B cell (primary cell): ENCODE results near the gene PNMA8B. TPM values are rescaled to one million over a fixed set of nuclear protein-coding genes. Genes with fewer than 3 reads are reported as not detected.

Experiments used
- ATAC-seq: fragments of 200-7000 bp; cut with Tn5 transposase; one replicate; pipeline ENCODE4 v1.10.0; 2021; ENCODE audit warnings: low read depth, mild to moderate bottlenecking, moderate number of reproducible peaks, moderate library complexity
- CTCF ChIA-PET: fragments of 350-600 bp; sonication (Branson Sonifier 250); formaldehyde crosslinking; loops from one replicate; lab custom pipeline; 2021; ENCODE audit warnings: antibody characterized with exemption, inconsistent platforms; lab: Charles Lee
- POLR2A ChIA-PET: fragments of 350-600 bp; sonication (Branson Sonifier 250); formaldehyde crosslinking; loops from one replicate; lab custom pipeline; 2021; ENCODE audit warnings: antibody characterized with exemption; lab: Charles Lee
- DNase-seq: peaks from one replicate; pipeline ENCODE4 v3.0.0; 2013
- H2AFZ ChIP-seq: 2 replicates; pipeline ENCODE4 v1.6.1; 2012; ENCODE audit warnings: mild to moderate bottlenecking, low read depth, low read length; ENCODE audit not compliant: insufficient read depth, poor library complexity, severe bottlenecking
- H3K27ac ChIP-seq, 2 donors: 1 replicate in 1 of 2; 2 replicates in 1 of 2; pipeline ENCODE4 v1.5.1; 2012 to 2013; ENCODE audit warnings: low read length in 2 of 2, mild to moderate bottlenecking in 2 of 2, moderate library complexity in 1 of 2
- H3K27me3 ChIP-seq, 4 experiments: fragments of 200-600 bp in 1 of 4; sonication (generic) in 1 of 4; replicated peaks in 1 of 4; 1 replicate in 2 of 4; 2 replicates in 2 of 4; pipeline versions ENCODE4 v1.6.1 to v1.7.0; 2013 to 2016; ENCODE audit warnings: low read length in 3 of 4, mild to moderate bottlenecking in 2 of 4, mixed read lengths in 1 of 4, moderate library complexity in 1 of 4; ENCODE audit not compliant: insufficient read depth in 4 of 4, control insufficient read depth in 3 of 4; ENCODE audit errors: control extremely low read depth in 1 of 4
- H3K36me3 ChIP-seq, 2 experiments: replicated peaks in 1 of 2; 1 replicate in 1 of 2; 2 replicates in 1 of 2; pipeline versions ENCODE4 v1.6.1 to v1.7.1; 2013; ENCODE audit warnings: low read length in 1 of 2; ENCODE audit not compliant: insufficient read depth in 2 of 2, control insufficient read depth in 1 of 2; ENCODE audit errors: control extremely low read depth in 1 of 2, extremely low read depth in 1 of 2
- H3K4me1 ChIP-seq, 2 donors: fragments of 200-600 bp in 1 of 2; sonication (generic) in 1 of 2; 1 replicate in 1 of 2; 2 replicates in 1 of 2; pipeline versions ENCODE4 v1.5.1 to v1.6.1; 2013 to 2017; ENCODE audit warnings: low read length in 2 of 2; ENCODE audit not compliant: control insufficient read depth in 2 of 2, insufficient read depth in 2 of 2
- H3K4me2 ChIP-seq: replicated peaks from 2 replicates; pipeline ENCODE3; 2012; ENCODE audit warnings: mild to moderate bottlenecking, low read depth, low read length; ENCODE audit not compliant: poor library complexity, severe bottlenecking
- H3K4me3 ChIP-seq, 5 experiments: fragments of 200-600 bp in 1 of 5; sonication (generic) in 1 of 5; 1 replicate in 3 of 5; 2 replicates in 2 of 5; pipeline versions ENCODE4 v1.5.1 to v1.7.0; 2011 to 2016; ENCODE audit warnings: low read length in 4 of 5, mild to moderate bottlenecking in 4 of 5, low read depth in 2 of 5, control low read depth in 1 of 5, moderate library complexity in 1 of 5; ENCODE audit not compliant: insufficient read depth in 1 of 5; ENCODE audit errors: control extremely low read depth in 1 of 5, extremely low read depth in 1 of 5
- H3K79me2 ChIP-seq: fragments of 200-600 bp; sonication (generic); one replicate; pipeline ENCODE4 v1.6.0; 2016; ENCODE audit warnings: low read length; ENCODE audit not compliant: control insufficient read depth, insufficient read depth
- H3K9ac ChIP-seq: fragments of 200-600 bp; sonication (generic); 2 replicates; pipeline ENCODE4 v1.6.1; 2017; ENCODE audit warnings: mild to moderate bottlenecking, low read length, moderate library complexity
- H3K9me3 ChIP-seq, 3 donors: one replicate each; pipeline versions ENCODE4 v1.6.1 to v1.7.1; 2013; ENCODE audit warnings: low read length in 2 of 3; ENCODE audit not compliant: control insufficient read depth in 2 of 3, insufficient read depth in 1 of 3; ENCODE audit errors: control extremely low read depth in 1 of 3
- H4K20me1 ChIP-seq: 2 replicates; pipeline ENCODE4 v1.6.0; 2012; ENCODE audit warnings: mild to moderate bottlenecking, low read length; ENCODE audit not compliant: insufficient read depth, control insufficient read depth, poor library complexity, severe bottlenecking
- H3K27ac Mint-ChIP-seq: one replicate; pipeline ENCODE4 v1.8.0; 2021; ENCODE audit warnings: mixed read lengths
- H3K27me3 Mint-ChIP-seq: one replicate; pipeline ENCODE4 v1.8.0; 2021; ENCODE audit warnings: mixed read lengths
- H3K4me1 Mint-ChIP-seq: one replicate; pipeline ENCODE4 v1.8.0; 2021; ENCODE audit warnings: mixed read lengths
- H3K4me3 Mint-ChIP-seq: one replicate; pipeline ENCODE4 v1.8.0; 2021; ENCODE audit warnings: mixed read lengths
- H3K9me3 Mint-ChIP-seq: one replicate; pipeline ENCODE4 v1.8.0; 2022; ENCODE audit warnings: mixed read lengths; ENCODE audit not compliant: insufficient read depth
- CTCF ChIP-seq: fragments of 200-600 bp; IDR thresholded peaks from one replicate; pipeline ENCODE4 v1.8.0; 2022; ENCODE audit warnings: antibody characterized with exemption, mild to moderate bottlenecking
- EZH2 ChIP-seq: IDR thresholded peaks from 2 replicates; pipeline ENCODE4 v1.6.1; 2012; ENCODE audit warnings: borderline replicate concordance, low read depth, mild to moderate bottlenecking, moderate library complexity, low read length; ENCODE audit not compliant: insufficient read depth, poor library complexity, severe bottlenecking
- WGBS: methylation state at CpG from one replicate; pipeline ENCODE4 v1.1.5; 2013; ENCODE audit warnings: missing lambda C conversion rate; ENCODE audit not compliant: insufficient coverage; 5-methylcytosine and 5-hydroxymethylcytosine counted together
- intact Hi-C: fragments of 100-400 bp; cut with micrococcal nuclease; formaldehyde crosslinking; loops from one replicate; pipeline ENCODE4 v1.10.0; 2022
- polyA plus RNA-seq: library from polyadenylated mRNA; depleted of rRNA; stranded (reverse); fragments of >200 nt; gene quantifications from 2 replicates; pipeline ENCODE4 v1.2.3, GENCODE V29; 2012
- total RNA-seq, 2 donors: library from RNA; stranded (reverse); fragments of 120-200 nt in 1 of 2; gene quantifications; 1 replicate in 1 of 2; 2 replicates in 1 of 2; pipeline versions ENCODE4 v1.2.3 to v1.2.4, GENCODE V29; 2013 to 2022

The PNMA8B gene
- total and polyA plus RNA-seq, 2 donors (not counting 1 experiment from before 2014, with no cell fraction given) = 0.10 to 0.32 TPM

- Histone ChIP-seq H3K9me3 (no peaks in the 10 kb centered on the region), H3K4me1 (no peaks in the 10 kb centered on the region), H3K79me2 (no peaks in the 10 kb centered on the region), H3K4me3 (no peak overlapping the region), H4K20me1 (no peaks in the 10 kb centered on the region), H3K9ac (no peak overlapping the region), H3K27me3 (peaks cover 0 to 4% (median 0%) of the 10 kb centered on the region in 4 experiments), H2AFZ (no peak overlapping the region), H3K27ac (no peak overlapping the region), H3K36me3 (no peaks in the 10 kb centered on the region), H3K4me2 (no peak overlapping the region)
- 70% methylated on average over 9 of the region's 19 CpGs for WGBS
- POLR2A ChIA-PET = interaction anchor here (0.6 kb wide), 1 partner anchor 749 kb away, joined by 4 read pairs; no protein-coding TSS in a partner anchor
- Mint-ChIP-seq H3K9me3 (no peaks in the 10 kb centered on the region), H3K27me3 (peaks cover 4% of the 10 kb centered on the region), H3K4me1 (no peaks in the 10 kb centered on the region), H3K27ac (no peak overlapping the region), H3K4me3 (no peak overlapping the region)
- CTCF ChIA-PET = interaction anchor here (0.5 to 10.1 kb wide), 14 partner anchors 12 to 1308 kb away, joined by 3 to 130 read pairs (median 4); partner anchors contain the start of gene DACT3
- intact Hi-C loops = no loop called here
- peak; percentile 73 for DNase-seq
- TF ChIP-seq CTCF = peak; percentile 98
- TF ChIP-seq EZH2 = no peak
- ATAC-seq = peak; percentile 73
Observed at GRCh38 chr19:46537136-46538097, 41.8 kb upstream of the PNMA8B start.

- H3K27ac ChIP-seq = no peak overlapping the region
- H3K27me3 ChIP-seq = peaks cover 0 to 4% (median 0%) of the 10 kb centered on the region in 4 experiments
- no peaks in the 10 kb centered on the region for H3K79me2 ChIP-seq
- Mint-ChIP-seq H3K4me1 (no peaks in the 10 kb centered on the region), H3K27ac (no peak overlapping the region), H3K27me3 (peaks cover 4% of the 10 kb centered on the region), H3K4me3 (no peak overlapping the region), H3K9me3 (no peaks in the 10 kb centered on the region)
- TF ChIP-seq EZH2 = no peak
- TF ChIP-seq CTCF = no peak
- DNase-seq (no peak), ATAC-seq (no peak)
- no peaks in the 10 kb centered on the region for H3K36me3 ChIP-seq
- 84% methylated on average over 5 of the region's 7 CpGs for WGBS
- no peaks in the 10 kb centered on the region for H4K20me1 ChIP-seq
- no peak overlapping the region for H3K9ac ChIP-seq
- CTCF ChIA-PET = interaction anchor here (0.7 to 10.1 kb wide), 7 partner anchors 11 to 1154 kb away, joined by 3 to 130 read pairs (median 4); partner anchors contain the start of gene DACT3
- POLR2A ChIA-PET = no interaction called here
- H3K4me3 ChIP-seq = no peak overlapping the region
- intact Hi-C loops = no loop called here
- H2AFZ ChIP-seq = no peak overlapping the region
- H3K4me2 ChIP-seq = no peak overlapping the region
- H3K9me3 ChIP-seq = no peaks in the 10 kb centered on the region
- no peaks in the 10 kb centered on the region for H3K4me1 ChIP-seq
Observed at GRCh38 chr19:46536391-46536790, 40.7 kb upstream of the PNMA8B start.
